HepG2 (cell line): ENCODE data around the gene CAMK2N2. TPM values are rescaled to one million over a fixed set of nuclear protein-coding genes. Genes with fewer than 3 reads are reported as not detected.

Source experiments
- ARNTL ChIP-seq: sonication (generic); formaldehyde crosslinking; IDR thresholded peaks from 2 replicates; pipeline ENCODE4 v1.4.0; 2020; ENCODE audit warnings: mild to moderate bottlenecking, missing genetic modification reagents
- CBFB ChIP-seq: sonication (generic); formaldehyde crosslinking; IDR thresholded peaks from 2 replicates; pipeline ENCODE4 v1.4.0; 2020; ENCODE audit warnings: missing genetic modification reagents
- CHD4 ChIP-seq: fragments of 200-600 bp; sonication (generic); IDR thresholded peaks from 2 replicates; pipeline ENCODE4 v1.7.0; 2017; ENCODE audit warnings: mild to moderate bottlenecking, low read length, borderline replicate concordance
- E2F1 ChIP-seq: sonication (generic); formaldehyde crosslinking; IDR thresholded peaks from 2 replicates; pipeline ENCODE4 v1.5.0; 2020; ENCODE audit warnings: missing genetic modification reagents
- FOXP4 ChIP-seq: sonication (generic); formaldehyde crosslinking; IDR thresholded peaks from 2 replicates; pipeline ENCODE4 v1.4.0; 2020; ENCODE audit warnings: missing genetic modification reagents
- KAT7 ChIP-seq: IDR thresholded peaks from 2 replicates; pipeline ENCODE4 v1.6.1; 2018; ENCODE audit warnings: borderline replicate concordance, missing compliant biosample characterization
- NBN ChIP-seq: fragments of 450-650 bp; conservative IDR thresholded peaks from 2 replicates; pipeline ENCODE4 v1.6.1; 2017
- PAXIP1 ChIP-seq: sonication (generic); formaldehyde crosslinking; conservative IDR thresholded peaks from 2 replicates; pipeline ENCODE4 v1.4.0; 2020; ENCODE audit warnings: mild to moderate bottlenecking, missing genetic modification reagents, moderate library complexity
- PRMT3 ChIP-seq: sonication (generic); formaldehyde crosslinking; IDR thresholded peaks from 2 replicates; pipeline ENCODE4 v1.8.1; 2022; ENCODE audit warnings: low read depth, mild to moderate bottlenecking, moderate library complexity, missing genetic modification reagents, borderline replicate concordance
- RBFOX2 ChIP-seq: fragments of 200-400 bp; formaldehyde crosslinking; IDR thresholded peaks from 2 replicates; pipeline ENCODE4 v1.6.1; 2017; ENCODE audit warnings: low read depth, mild to moderate bottlenecking, low read length
- REL ChIP-seq: sonication (generic); formaldehyde crosslinking; conservative IDR thresholded peaks from 2 replicates; pipeline ENCODE4 v1.8.0; 2022; ENCODE audit warnings: mild to moderate bottlenecking, missing genetic modification reagents, moderate library complexity
- SOX5 ChIP-seq: IDR thresholded peaks from 2 replicates; pipeline ENCODE4 v1.6.1; 2016; ENCODE audit warnings: borderline replicate concordance
- ZFX ChIP-seq: sonication (generic); formaldehyde crosslinking; IDR thresholded peaks from 2 replicates; pipeline ENCODE4 v1.4.0; 2020; ENCODE audit warnings: mild to moderate bottlenecking, low read depth, missing genetic modification reagents, moderate library complexity
- ZMYM4 ChIP-seq: sonication (generic); formaldehyde crosslinking; IDR thresholded peaks from 2 replicates; pipeline ENCODE4 v1.8.1; 2023; ENCODE audit warnings: mild to moderate bottlenecking, missing genetic modification reagents
- ZNF207 ChIP-seq: fragments of 450-650 bp; IDR thresholded peaks from 2 replicates; pipeline ENCODE4 v1.6.1; 2016; ENCODE audit warnings: antibody characterized with exemption, borderline replicate concordance
- ZNF296 ChIP-seq: sonication (generic); formaldehyde crosslinking; conservative IDR thresholded peaks from 2 replicates; pipeline ENCODE4 v1.5.0; 2020; ENCODE audit warnings: mild to moderate bottlenecking, missing genetic modification reagents
- ZNF354B ChIP-seq: sonication (generic); formaldehyde crosslinking; IDR thresholded peaks from 2 replicates; pipeline ENCODE4 v1.8.0; 2022; ENCODE audit warnings: mild to moderate bottlenecking, missing genetic modification reagents
- ZNF552 ChIP-seq: sonication (generic); formaldehyde crosslinking; IDR thresholded peaks from 2 replicates; pipeline ENCODE4 v1.9.0; 2022; ENCODE audit warnings: missing genetic modification reagents, mild to moderate bottlenecking, borderline replicate concordance
- ZNF556 ChIP-seq: sonication (generic); formaldehyde crosslinking; IDR thresholded peaks from 2 replicates; pipeline ENCODE4 v1.4.0; 2020; ENCODE audit warnings: mild to moderate bottlenecking, missing genetic modification reagents, borderline replicate concordance
- ZNF784 ChIP-seq: sonication (generic); formaldehyde crosslinking; IDR thresholded peaks from 2 replicates; pipeline ENCODE4 v1.5.1; 2020; ENCODE audit warnings: missing genetic modification reagents, mild to moderate bottlenecking, borderline replicate concordance
- ZNF841 ChIP-seq: sonication (generic); formaldehyde crosslinking; IDR thresholded peaks from 2 replicates; pipeline ENCODE4 v1.8.1; 2023; ENCODE audit warnings: missing genetic modification reagents, borderline replicate concordance
- ZNF883 ChIP-seq: sonication (generic); formaldehyde crosslinking; IDR thresholded peaks from 2 replicates; pipeline ENCODE4 v1.5.1; 2020; ENCODE audit warnings: mild to moderate bottlenecking, missing genetic modification reagents; ENCODE audit errors: not compliant biosample characterization
- polyA plus RNA-seq, 8 experiments: library from polyadenylated mRNA; depleted of rRNA in 3 of 8; stranded (reverse) in 7 of 8; unstranded in 1 of 8; fragments of >200 nt; fragmentation: Illumina TruSeq in 4 of 8; extraction: Trizol in 4 of 8; gene quantifications; 2 replicates each; pipeline versions ENCODE4 v1.2.1 to v1.2.3, GENCODE V29; 2011 to 2016; ENCODE audit warnings: low read depth in 4 of 8, missing spikeins in 1 of 8, mixed read lengths in 1 of 8; ENCODE audit not compliant: insufficient read depth in 1 of 8
- total RNA-seq, 5 experiments: library from RNA; depleted of rRNA; stranded (reverse); fragments of >200 nt; fragmentation: Illumina TruSeq; extraction: Trizol; gene quantifications; 2 replicates each; pipeline ENCODE4 v1.2.3, GENCODE V29; 2016; ENCODE audit warnings: low read depth in 1 of 5

Gene CAMK2N2
- total and polyA plus RNA-seq, 2 of the 13 experiments (the other 11 are each of a cell fraction or from before 2014, with no cell fraction given), result 0.12 to 0.27 TPM

GRCh38 chr3:184241447-184242296 is 19.7 kb downstream of the CAMK2N2 start (continued):
- TF ChIP-seq ZNF552 (CRISPR knock-in tag) (peak; percentile 94), RBFOX2 (peak; percentile 88), ZNF784 (CRISPR knock-in tag) (peak; percentile 66; the same call in 1 of the 2 replicates), ZNF207 (no peak), ZNF883 (CRISPR knock-in tag) (no peak), ZFX (CRISPR knock-in tag) (peak; percentile 93), ZMYM4 (CRISPR knock-in tag) (peak; percentile 86), CBFB (CRISPR knock-in tag) (peak; percentile 86; the same call in 1 of the 2 replicates), ZNF841 (CRISPR knock-in tag) (no peak), NBN (no peak), SOX5 (peak; percentile 80), KAT7 (CRISPR knock-in tag) (peak; percentile 86; the same call in 1 of the 2 replicates), FOXP4 (CRISPR knock-in tag) (peak; percentile 80), REL (no peak; the same call in 1 of the 2 replicates), ZNF296 (CRISPR knock-in tag) (no peak), ZNF354B (CRISPR knock-in tag) (no peak), CHD4 (no peak), PAXIP1 (CRISPR knock-in tag) (peak; percentile 88), ZNF556 (CRISPR knock-in tag) (peak; percentile 97), ARNTL (CRISPR knock-in tag) (peak; percentile 80), PRMT3 (CRISPR knock-in tag) (0 out of 2 replicates have a peak, but pooled peaks have one; percentile 40), E2F1 (peak; percentile 69)
